HG03280 (cell line): ENCODE measurements around the gene DNAJA4.

Source experiments
- ATAC-seq: cut with Tn5 transposase; IDR thresholded peaks from one replicate; pipeline ENCODE4 v1.9.1; 2021; ENCODE audit warnings: mild to moderate bottlenecking, moderate library complexity; ENCODE audit not compliant: unreplicated experiment

DNAJA4 gene

DNA sequence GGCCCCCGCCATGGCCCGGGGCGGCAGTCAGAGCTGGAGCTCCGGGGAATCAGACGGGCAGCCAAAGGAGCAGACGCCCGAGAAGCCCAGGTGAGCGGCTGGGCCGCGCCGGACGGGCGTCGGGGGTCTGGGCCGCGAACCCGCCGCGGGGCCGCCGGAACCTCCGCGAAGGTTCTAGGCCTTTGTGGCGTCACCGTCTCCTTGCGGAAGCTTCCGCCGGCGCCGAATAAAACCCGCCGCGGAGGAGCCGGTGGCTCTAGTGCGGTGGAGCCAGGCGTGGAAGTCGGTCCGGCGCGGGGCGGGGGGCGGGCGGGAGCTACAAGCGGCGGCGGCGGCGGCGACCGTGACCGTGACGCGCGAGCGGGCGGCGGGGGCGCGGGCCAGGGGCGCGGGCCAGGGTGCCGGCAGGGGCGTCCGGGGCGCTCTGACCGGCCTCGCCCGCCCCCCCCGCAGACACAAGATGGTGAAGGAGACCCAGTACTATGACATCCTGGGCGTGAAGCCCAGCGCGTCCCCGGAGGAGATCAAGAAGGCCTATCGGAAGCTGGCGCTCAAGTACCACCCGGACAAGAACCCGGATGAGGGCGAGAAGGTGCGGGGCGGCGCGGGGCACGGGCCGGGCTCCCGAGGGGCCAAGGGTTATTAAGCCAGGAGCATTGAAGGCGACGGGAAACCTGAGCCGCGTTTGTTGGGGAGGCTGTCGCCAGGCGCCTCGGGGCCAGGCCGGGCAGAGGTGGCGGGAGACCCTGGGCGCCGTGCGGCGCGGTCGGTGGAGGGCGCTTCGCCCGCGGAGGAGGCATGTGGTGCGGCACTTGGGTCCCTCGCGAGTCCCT, at the start of gene DNAJA4:
Gene DNAJA4 (plus strand): TSS at position 259 of the 833 bp plus-strand sequence. CDS start 202 bp downstream, at position 461.
- peak; percentile 38 for ATAC-seq

DNA sequence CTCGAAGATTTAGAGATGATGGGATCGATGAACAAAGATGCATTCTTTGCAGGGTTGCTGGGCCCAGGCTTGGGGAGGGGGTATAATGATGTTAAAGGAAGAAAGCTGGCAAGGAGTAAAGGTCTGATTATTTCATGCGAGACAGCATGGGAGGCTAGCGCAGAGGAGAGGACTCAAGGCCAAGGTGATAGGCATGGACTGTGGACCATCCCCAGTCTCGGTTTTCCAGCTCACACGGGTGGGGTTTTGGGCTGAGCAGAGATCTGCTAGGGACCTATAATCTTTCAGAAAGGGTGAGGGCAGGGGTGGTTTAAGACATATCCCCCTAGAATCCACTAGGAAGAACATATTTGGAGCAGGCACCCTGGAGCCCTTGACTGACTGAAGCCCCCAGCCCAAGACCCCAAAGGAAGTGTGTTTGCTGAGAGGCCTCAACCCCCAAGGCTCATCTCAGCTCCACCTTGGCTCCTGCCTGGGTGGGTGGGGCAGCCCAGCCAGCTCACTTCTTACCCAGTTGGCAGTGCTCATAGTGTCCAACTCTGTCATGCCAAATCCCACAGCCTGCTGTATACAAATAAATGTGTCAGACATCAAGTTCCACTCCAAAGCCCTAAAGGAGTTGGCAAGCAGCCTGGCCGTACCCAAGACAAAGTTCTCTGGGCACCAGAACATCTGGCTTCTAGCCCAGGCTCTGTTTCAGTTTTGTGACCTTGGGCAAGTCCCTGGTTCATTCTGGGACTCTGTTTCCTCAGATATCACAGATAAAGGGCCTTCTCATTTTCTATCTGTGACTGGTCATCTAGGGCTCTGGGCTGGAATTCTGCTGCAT, 47.9 kb upstream of the DNAJA4 start:
- ATAC-seq, result no peak

DNA sequence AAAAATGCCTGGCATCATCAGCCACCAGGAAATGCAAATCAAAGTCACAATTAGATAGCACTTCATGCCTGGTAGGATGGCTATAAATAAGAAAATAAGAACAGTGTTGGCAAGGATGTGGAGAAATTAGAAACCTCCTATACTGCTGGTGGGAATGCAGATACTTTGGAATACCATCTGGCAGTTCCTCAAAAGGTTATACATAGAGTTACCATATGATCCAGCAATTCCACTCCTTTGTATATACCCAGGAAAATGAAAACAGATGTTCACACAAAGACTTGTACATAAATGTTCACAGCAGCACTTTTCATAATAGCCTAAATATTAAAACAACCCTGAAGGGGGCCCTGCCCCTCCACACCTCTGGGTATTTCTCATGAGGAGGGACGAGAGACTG, 43.6 kb upstream of the DNAJA4 start:
- ATAC-seq, result no peak

DNA sequence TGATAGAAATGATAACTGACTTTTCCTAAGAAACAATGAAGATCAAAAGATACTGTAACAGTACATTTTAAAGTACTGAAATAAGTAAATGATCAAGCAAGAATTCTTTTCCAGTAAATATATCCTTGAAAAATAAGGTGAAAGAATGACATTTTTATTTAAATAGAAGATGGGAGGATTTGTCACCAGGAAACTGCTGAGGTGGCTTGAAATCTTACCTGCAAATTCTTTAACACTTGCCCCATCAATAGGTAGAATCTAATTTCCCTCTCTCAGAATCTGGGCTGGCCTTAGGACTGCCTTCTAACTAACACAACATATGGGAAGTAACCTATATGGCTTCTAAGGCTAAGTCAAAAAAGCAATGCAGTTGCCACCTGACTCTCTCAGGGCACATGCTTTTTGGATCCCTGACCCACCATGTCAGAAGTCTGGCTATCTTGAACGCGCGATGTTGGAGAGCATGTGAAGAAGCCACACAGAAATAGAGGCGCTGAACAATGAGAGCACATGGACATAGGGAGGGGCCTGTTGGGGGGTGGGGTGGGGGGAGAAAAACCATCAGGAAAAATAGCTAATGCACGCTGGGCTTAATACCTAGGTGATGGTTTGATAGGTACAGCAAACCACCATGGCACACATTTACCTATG, 41.5 kb upstream of the DNAJA4 start:
- ATAC-seq, result no peak

DNA sequence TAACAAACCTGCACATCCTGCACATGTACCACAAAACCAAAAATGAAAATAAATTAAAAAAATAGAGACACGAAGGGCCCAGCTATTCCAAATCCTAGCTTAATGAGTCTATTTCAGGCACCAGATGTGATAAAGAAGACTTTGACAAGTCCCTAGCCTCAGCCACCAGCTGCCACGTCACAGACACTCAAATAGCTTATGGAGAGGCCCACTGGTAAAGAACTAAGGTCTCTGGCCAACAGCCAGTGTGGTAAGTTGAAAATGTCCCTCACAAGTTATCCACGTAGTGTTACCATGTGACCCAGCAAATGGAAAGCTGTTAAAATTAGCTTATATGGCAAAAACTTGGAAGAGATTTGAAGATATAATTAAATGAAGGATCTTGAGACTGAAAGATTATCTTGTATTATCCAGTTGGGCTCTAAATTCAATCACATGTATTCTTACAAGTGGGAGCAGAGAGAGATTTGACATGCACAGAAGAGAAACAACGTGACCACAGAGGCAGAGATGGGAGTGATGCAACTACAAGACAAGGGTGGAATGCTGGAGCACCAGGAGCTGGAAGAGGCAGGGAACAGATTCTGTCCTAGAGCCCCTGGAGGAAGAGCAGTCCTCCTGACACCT, 40.9 kb upstream of the DNAJA4 start:
- no peak for ATAC-seq

DNA sequence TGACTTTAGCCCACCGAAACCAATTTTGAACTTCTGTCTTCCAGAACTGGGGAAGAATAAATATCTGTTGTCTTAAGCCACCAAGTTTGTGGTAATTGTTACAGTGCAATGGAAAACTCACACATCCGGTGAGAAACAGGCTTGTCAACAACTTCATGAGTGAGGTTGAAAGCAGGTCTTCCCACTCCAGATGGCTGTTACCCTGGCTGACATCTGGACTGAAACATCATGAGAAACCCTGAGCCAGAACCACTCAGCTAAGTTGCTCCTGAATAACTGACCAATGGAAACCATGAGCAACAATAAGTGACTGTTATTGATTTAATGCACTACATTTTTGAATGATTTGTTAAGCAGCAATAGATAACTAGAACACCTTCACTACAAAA, 40.3 kb upstream of the DNAJA4 start:
- ATAC-seq, result no peak

DNA sequence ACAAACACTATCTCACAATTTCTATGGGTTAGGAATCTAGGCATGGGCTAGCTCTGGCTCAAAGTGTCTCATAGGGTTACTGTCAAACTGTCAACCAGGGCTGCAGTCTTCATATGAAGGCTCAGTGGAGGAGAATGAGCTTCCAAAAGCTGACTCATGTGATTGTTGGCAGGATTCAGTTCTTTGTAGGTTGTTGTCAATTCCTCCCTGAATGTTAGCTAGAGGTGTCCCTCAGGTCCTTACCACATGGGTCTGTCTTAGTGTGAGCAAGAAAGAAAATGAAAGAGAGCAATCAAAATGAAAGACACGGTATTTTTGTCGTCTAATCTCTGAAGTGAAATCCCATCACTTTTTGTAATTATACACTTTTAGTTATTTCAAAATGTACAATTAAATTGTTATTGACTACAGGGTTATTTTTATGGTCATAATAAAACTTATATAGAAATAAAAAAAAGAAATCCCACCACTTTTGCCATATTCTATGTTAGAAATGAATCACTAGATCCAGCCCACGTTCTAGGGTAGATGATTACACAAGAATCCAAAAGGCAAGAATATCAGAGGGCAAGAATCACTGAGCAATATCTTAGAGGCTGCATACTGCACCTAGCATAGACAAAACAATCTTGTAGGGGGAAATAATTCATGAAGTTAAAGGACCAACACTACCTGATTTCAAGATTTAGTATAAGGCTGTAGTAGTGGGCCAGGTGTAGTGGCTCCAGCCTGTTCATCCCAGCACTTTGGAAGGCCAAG, 38.4 kb upstream of the DNAJA4 start:
- no peak for ATAC-seq

GRCh38 chr15:78228356-78228996, 35.9 kb upstream of the DNAJA4 start:
- ATAC-seq, result no peak

DNA sequence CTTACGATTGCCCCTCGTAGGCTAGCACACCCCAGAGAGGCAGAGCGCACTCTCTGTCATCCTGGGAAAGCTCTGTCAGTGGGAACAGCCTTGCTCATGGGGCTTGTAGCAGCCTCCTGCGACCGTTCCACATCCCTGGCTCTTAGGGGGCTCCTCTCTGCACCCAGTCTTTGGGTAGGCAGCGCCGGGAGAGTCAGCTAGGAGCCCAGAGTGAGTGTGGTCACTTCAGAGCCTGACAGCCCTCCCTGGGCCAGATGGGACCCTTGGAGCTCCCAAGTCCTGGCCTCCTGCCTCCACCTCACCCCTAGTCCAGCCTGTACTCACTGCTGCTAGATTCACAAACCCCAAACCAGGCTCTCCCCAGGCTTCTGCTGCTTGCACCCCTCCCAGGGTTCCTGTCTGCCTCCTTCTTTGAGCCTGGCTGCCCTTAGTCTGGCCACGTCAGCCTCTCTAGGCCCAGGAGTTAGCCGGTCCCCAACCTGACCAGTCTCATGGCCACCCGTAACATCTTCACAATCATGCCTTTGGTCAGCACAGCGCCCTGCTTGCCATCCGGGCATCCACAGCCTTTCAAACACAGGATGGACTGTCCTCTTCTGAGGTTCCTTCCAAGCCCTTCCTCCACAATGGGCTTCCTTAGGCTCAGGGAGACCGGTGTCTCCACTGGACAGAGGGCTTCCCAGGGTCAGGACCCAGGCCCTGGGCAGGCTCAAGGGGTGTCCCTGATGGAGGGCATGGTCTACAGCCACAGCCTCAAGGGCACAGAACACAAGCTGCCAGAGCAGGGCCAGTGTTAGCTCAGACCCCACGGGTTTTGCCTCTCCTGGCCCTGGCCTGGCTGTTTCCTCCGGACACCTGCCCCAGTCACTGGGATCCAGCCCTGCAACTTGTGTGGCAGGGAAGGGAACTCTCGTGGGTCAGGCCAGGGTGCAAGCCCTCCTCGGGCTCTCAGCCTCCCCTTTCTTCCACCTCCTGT, 34.6 kb upstream of the DNAJA4 start:
- ATAC-seq, result no peak

DNA sequence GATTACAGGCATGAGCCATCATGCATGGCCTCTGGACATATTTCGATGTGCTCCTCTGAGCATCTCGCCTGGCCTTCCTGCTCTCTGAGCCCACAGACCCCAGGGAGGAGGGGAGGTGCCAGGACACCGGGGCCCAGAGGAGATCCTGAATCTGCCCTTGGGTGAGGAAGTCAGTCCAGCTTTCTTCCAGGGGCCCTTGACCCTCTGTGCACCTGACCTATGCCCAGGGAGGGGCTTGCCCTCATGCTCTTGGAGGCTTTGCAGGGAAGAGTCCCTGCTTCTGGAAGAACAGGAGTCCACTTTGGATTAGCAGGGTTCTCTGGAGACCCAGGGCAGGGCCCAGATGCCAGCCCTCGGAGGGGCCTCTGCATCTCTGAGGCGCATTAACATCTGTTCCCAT, 31.4 kb upstream of the DNAJA4 start:
- ATAC-seq, result no peak

GRCh38 chr15:78233496-78233895, 30.9 kb upstream of the DNAJA4 start:
- no peak for ATAC-seq

- ATAC-seq, result no peak
These were observed 29.8 kb upstream of the DNAJA4 start, which contains the start of gene ACSBG1 for GRCh38 chr15:78234515-78235040. Gene ACSBG1, minus strand, starts transcription at chr15:78234565. Its CDS starts 64 bp downstream, at chr15:78234501.

- no peak for ATAC-seq
These were observed 27.9 kb upstream of the DNAJA4 start for GRCh38 chr15:78236491-78236890.

DNA sequence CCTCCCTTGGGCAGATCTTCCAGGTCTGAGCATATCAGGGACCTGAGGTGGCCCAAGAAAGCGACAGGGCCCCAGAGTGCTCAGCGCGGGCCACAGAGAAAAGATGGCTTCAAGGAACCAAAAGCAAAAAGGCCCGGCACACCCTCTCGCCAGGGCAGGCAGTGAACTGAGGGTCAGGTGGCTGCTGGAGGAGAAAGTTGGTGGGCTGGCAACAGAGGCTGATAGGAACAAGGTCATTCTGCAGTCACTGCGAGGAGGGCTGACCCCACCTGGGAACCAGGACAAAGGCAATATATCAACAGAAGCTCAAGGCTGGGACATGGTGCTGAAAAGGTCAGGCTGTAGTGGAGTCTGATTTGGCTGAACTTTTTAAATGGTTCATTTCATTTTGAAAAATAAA, 27.2 kb upstream of the DNAJA4 start:
- ATAC-seq, result no peak

DNA sequence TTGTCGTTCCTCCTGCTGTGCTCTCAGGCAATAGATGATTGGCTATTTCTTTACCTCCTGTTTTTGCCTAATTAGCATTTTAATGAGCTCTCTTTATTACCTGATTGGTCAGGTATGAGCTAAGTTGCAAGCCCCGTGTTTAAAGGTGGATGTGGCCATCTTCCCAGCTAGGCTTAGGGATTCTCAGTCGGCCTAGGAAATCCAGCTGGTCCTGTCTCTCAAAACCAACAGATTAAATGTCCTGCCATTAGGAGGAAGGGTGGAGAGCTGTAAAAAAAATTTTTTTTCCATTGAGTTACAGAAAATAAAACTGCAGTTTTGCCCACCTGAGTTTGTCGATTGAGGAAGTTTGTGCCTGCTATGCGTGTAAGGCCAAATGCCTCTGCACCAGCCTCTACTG, 24.6 kb upstream of the DNAJA4 start:
- ATAC-seq, result no peak

DNA sequence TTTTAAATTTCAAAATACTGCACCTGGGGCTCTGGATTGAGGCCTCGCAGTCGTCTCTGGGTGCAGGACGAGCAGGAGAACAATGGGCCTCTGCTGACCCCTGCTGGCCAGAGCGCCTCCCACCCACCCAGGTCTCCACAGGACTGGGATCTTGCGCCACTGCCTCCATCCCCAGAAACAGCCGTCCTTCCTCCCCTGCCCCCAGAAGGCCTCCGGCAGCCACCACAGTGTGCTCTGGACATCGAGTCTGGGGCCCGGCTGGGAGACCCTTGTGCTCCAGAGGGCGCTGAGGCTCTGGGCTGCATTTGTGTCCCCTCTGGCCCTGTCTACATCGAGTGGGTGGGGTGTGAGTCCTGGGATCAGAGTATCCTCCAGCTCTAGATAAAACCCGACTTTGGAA, 23.3 kb upstream of the DNAJA4 start:
- ATAC-seq, result no peak

GRCh38 chr15:78242128-78242527, 22.2 kb upstream of the DNAJA4 start:
- no peak for ATAC-seq

DNA sequence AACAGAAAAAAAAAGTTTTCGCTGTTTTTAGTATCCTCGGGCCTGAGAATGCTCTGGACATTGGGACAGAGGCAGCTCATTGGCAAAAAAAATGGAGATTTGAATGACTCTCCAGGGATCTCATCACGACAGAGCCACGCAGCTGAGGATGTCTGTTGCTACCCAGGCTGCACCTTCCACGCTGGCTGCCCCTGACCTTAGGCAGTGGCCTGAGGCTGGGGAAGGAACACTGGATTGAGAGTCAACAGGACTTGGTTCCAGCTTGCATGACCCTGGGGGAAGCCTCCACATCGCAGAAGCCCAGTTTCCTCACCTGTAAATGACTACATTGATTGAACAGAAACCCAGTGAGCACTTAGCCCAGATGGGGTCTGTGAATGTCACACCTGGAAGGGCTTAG, 21.3 kb upstream of the DNAJA4 start:
- no peak for ATAC-seq
